RWPE2 (cell line): Measurements from ENCODE around the gene EVI2B.

Source experiments
- ATAC-seq: fragments of 200-7000 bp; cut with Tn5 transposase; 3 replicates; pipeline ENCODE4 v1.9.1; 2021; ENCODE audit warnings: low read depth
- DNase-seq: peaks from one replicate; pipeline ENCODE4 v3.0.0-alpha.2; 2020; ENCODE audit warnings: low spot score
- H3K27ac ChIP-seq: fragments of 450-650 bp; 2 replicates; pipeline ENCODE4 v1.5.1; 2017; ENCODE audit warnings: mild to moderate bottlenecking; ENCODE audit not compliant: poor library complexity, severe bottlenecking
- H3K27me3 ChIP-seq: fragments of 250-450 bp; sonication (Bioruptor Pico); 2 replicates; pipeline ENCODE4 v1.5.1; 2021; ENCODE audit warnings: mild to moderate bottlenecking, moderate library complexity; ENCODE audit not compliant: insufficient read depth, poor library complexity, severe bottlenecking
- H3K36me3 ChIP-seq: fragments of 250-450 bp; sonication (Bioruptor Pico); 2 replicates; pipeline ENCODE4 v1.5.1; 2020; ENCODE audit warnings: low read depth, mild to moderate bottlenecking, moderate library complexity
- H3K4me1 ChIP-seq: fragments of 250-450 bp; sonication (Bioruptor Pico); 2 replicates; pipeline ENCODE4 v1.5.1; 2021; ENCODE audit warnings: mild to moderate bottlenecking, moderate library complexity; ENCODE audit not compliant: insufficient read depth, poor library complexity, severe bottlenecking
- H3K4me3 ChIP-seq: fragments of 250-450 bp; sonication (Bioruptor Pico); 2 replicates; pipeline ENCODE4 v1.5.1; 2021; ENCODE audit warnings: mild to moderate bottlenecking, moderate library complexity; ENCODE audit not compliant: severe bottlenecking
- H3K9me3 ChIP-seq: fragments of 250-450 bp; sonication (Bioruptor Pico); 2 replicates; pipeline ENCODE4 v1.5.1; 2021; ENCODE audit warnings: mild to moderate bottlenecking, moderate library complexity; ENCODE audit not compliant: severe bottlenecking
- TF ChIP-seq, protein P1 (sequence below): fragments of 450-650 bp; IDR thresholded peaks from one replicate; pipeline ENCODE4 v1.5.1; 2017; ENCODE audit warnings: mild to moderate bottlenecking, moderate library complexity; ENCODE audit not compliant: poor library complexity, severe bottlenecking

The EVI2B gene

DNA sequence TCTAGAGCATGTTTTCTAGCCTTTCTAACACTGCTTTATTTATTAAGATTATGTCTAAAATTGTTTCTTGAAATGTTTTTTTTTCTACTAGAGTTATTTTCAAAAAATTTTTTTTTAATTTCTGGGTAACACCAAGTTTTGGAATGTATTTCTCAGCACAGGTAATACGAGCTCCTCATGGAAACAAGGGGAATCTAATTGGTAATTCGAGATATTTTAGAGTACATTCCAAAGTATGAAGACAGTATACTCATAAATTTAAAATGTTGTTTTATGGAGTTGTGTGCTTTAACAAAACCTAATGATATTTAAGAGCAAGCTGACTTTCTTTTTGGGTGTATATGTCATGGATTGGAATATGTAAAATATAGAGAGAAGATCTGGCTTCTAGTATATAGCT lies 59.2 kb downstream of the EVI2B start:
- no peak for DNase-seq
- peak; percentile 46; the same call in 1 of the 3 replicates for ATAC-seq
- Histone ChIP-seq H3K4me3 (no peak overlapping the region), H3K27ac (peak overlapping the region; percentile 11), H3K9me3 (no peaks in the 10 kb centered on the region), H3K36me3 (peaks cover 56% of the 10 kb centered on the region), H3K27me3 (no peaks in the 10 kb centered on the region), H3K4me1 (peaks cover 21% of the 10 kb centered on the region)
- TF ChIP-seq, protein P1, sequence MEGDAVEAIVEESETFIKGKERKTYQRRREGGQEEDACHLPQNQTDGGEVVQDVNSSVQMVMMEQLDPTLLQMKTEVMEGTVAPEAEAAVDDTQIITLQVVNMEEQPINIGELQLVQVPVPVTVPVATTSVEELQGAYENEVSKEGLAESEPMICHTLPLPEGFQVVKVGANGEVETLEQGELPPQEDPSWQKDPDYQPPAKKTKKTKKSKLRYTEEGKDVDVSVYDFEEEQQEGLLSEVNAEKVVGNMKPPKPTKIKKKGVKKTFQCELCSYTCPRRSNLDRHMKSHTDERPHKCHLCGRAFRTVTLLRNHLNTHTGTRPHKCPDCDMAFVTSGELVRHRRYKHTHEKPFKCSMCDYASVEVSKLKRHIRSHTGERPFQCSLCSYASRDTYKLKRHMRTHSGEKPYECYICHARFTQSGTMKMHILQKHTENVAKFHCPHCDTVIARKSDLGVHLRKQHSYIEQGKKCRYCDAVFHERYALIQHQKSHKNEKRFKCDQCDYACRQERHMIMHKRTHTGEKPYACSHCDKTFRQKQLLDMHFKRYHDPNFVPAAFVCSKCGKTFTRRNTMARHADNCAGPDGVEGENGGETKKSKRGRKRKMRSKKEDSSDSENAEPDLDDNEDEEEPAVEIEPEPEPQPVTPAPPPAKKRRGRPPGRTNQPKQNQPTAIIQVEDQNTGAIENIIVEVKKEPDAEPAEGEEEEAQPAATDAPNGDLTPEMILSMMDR: no peak
